HG03457 (cell line): ENCODE data around the gene SLC1A2.

Experiments used
- ATAC-seq: cut with Tn5 transposase; IDR thresholded peaks from one replicate; pipeline ENCODE4 v1.9.1; 2021; ENCODE audit warnings: moderate number of reproducible peaks; ENCODE audit not compliant: unreplicated experiment

The SLC1A2 gene

DNA sequence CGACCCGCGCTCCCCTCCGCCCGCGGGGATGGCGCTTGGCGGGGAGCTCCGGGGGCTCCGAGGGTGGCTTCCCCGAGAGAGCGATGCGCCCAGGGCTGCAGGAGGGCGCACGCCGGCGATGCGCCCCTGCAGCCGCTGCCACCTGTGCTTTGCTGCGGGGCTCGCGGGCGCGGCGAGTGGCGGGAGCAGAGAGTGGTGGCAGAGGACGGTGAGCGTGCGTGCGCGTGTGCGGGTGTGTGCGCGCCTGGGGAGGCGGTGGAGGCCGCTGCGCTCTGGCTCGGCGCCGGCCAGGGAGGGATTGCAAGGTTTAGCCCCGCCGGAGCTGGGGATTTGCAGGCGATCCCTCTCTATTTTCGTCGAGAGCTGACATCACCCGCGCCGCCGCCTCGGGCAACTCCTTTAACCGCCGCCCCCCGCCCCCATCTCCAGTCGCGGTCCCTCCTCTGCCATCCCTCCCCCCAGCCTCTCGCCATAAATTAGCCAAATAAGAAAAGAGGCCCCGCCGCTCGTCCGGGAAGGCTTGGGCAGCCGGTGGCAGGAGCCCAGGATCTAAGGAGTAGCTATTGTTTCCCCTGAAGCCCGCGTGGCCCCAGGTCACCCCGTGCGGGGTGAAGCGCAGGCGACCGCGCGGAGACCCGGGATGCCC is at the start of gene SLC1A2:
TSS of gene SLC1A2 (minus strand) at position 375 of the 646 bp plus-strand sequence. CDS start 592 bp downstream, outside the sequence.
- no peak for ATAC-seq

DNA sequence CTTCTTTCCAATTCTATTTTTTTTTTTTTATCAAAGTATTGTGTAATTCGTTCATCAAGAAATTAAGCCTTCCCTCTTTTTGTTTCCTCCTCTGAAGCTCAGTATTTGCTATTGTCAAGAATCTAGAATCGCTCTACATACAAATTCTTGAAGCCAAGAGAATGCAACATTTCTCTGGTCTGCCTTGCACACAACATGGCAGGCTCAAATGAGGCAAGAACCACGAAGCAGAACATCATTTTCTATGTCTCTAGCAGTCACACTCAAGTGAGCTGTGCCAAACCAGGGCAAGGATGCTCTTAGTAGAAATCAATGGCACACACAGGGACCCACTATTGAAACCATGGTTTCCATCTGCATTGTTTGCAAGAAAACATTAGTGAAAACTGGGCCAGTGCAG is 46.7 kb upstream of the SLC1A2 start:
- no peak for ATAC-seq

DNA sequence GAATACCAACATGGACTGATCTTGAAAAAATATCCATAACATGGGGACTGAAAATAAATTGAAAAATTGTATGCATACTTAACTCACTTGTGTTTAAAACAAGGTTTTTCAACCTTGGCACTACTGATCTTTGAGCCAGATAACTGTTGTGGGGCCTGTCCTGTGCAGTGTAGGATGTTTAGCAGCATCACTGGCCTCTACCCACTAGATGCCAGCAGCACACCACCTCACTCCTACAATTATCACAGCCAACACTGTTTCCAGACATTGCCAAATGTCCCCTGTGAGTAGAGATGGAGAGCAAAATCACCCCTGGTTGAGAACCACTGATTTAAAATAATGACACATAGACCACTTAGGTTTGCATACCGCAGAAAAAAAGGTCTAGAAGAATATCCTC is 45.0 kb upstream of the SLC1A2 start:
- ATAC-seq = no peak

DNA sequence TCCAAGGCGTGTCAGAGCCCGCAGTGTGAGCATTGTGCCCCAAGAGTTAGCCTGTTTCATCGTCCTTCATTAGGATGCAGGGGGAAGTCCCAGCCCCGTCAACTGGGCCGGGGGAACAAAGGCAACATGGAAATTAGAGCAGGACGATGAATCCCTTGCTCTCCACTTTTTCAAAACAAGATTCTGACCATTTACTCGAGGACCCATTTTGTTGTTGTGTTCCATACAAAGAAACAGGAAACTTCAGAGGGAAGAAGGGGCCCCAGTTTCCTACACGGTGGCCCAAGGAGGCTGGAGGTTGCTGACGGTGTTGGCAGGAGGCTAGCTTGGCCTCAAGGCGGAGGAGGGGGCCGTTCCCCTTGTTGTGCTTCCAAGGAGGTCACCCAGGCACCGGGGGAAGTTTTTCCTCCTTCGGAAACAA is 44.0 kb upstream of the SLC1A2 start:
- no peak for ATAC-seq

DNA sequence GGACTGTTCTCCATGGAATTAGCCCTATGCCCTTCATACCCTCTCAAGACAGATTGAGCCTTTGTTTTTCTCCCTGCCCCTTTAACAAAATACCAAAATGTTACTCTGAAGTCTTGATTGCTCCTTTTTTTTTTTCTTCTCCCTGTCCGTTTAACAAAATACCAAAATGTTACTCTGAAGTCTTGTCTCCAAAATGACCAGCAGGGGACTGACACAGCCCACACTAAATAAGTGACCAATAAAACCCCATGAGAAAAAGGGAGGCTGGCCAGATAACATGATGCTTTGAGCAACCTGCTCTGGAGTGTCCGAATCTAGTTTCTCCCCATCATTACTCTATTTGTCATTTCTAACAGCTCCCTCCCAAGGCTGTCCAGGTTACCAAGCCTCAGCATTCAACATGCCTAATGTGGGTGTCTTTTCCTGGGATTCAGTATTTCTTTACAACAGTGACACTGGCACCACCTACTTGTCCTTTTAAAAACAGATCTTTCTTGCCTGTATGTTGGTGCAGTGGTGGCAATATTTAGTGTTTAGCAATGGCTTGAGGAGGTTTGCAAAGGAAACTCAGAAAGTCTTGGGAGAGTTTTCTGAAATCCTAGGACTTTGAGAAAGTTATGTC is 42.7 kb upstream of the SLC1A2 start:
- ATAC-seq = no peak

DNA sequence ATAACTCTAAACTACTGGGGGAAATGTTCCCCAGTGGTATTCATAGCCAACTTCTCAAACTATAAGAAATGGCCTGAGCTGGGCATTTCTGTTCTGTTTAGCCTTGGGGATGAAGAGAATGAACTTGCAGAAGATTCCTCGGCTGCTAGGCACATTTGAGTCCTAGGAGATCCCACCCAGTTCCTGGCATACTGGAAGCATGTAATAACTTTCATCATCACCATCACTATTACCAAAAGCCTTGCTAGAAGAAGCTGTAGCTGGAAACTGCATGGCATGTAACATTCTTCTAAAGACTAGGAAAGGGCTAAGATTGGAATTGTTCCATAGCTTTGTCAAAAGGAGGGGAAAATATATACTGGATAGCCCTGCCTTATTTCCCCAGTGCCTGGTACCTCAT is 40.1 kb upstream of the SLC1A2 start:
- ATAC-seq = no peak

DNA sequence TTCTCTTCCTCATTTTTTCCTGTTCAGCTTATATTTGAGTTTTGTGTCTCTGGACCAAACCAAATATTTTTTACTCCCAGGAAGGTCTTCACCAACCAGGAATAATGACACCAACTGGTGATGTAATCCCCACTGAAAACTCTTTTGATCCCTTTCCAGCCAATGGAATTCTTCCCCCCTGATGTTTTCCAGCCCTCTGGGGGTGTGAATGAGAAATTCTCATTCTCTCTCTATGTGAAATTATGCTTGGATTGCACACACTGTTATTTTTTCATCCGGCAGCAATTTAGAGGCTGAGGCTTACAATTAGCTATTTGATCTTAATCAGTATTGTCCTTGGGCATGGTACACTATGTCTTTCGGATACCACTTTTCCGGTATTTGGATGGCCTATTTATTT is 39.5 kb upstream of the SLC1A2 start:
- ATAC-seq = no peak

DNA sequence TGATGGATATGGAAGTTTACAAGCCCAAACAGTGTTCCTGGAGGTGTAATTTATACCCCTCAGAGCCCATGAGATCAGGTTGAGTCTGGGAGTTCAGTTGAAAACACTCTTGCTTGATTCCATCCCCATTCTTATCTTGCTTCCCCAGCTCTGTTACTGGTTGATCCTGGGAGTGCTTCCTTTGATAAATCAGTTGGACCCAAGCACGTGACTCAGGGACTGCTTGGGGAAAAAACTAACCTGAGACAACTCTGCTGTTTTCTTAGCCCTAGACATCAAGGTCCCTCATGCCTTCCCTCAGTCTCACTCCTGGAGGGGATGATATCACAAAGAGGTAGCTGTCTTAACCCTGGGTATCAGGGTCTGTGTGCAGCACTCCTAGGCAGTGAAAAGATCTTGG is 35.0 kb upstream of the SLC1A2 start:
- no peak for ATAC-seq

DNA sequence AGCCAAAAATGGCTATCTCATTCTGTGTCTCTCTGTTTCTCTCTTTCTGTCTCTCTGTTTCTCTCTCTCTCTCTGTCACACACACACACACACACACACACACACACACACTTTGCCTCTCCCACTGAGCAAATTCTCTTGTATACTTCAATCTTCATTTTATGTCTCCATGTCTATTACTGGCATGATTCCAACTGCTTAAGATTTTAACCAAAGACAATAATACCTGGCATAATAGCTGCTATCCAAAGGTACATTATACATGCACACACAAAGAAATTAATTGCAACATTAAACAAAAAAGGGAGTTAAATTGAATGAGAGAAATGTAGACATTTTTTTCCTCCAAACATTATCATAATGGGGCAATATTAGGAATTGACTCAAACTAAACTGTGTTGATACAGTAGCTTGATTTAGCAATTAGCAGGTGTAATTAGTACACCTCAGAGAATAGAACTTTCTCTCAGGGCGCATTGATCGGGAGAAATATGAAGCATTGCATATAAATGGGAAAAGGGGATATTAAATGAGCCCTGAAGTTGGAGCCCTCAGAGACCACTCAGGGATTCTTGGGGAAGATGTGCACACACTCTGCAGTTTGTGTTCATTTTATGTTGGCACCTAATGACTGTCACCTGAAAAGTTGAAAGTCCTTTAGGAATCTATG is 17.4 kb upstream of the SLC1A2 start:
- no peak for ATAC-seq

DNA sequence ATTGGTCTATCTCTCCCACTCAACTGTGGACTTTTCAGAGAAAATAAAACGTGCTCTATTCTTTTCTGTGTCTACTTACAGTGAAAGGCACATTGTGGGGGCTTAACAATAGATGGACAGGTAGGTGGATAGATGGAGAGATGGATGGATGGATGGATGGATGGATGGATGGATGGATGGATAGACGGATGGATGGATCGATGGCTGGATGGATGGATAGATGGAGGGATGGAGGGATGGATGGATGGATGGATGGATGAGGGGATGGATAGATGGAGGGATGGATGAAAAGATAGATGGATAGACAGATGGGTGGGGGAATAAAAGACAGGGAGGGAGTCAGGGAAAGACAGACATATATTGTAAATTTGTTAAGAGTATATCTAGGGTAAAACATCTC is 14.2 kb upstream of the SLC1A2 start:
- no peak for ATAC-seq

DNA sequence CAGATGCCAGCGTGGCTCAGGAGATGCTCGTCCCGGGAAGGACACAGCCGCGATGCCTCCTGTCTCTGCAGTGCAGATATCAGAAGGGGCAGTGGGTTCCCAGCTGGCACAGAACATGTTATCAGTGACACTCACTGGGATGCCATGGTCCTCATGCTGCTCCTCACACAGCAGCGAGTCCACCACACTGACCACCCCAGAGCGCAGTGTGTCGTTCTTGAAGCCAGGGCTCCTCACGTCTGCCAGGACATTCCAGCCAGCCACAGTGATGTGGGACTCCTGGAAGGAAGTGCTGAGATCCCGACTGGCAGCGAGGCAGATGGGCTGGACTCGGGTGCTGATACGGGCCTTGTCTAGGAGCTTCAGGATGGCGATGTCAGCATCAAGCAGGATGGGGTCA is 13.1 kb upstream of the SLC1A2 start:
- ATAC-seq = no peak

DNA sequence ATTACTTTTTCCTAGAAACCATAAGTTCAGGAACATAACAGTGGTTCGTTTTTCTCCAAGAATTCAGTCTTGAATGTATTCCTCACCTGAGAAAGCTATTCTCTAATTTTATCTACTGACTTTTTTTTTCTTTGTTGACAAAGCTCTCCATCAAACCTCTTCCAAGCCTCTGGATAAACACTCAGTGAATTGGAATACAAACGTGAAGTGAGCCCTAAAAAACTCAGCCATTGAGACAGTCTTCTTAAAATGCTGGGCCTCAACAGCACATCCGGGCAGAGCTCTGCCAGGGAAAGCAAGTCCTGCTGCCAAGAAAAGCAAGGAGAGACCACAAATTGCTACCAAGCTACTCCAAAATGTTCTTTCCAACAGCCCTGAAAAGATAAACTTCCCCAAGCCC is 7.7 kb upstream of the SLC1A2 start:
- no peak for ATAC-seq

DNA sequence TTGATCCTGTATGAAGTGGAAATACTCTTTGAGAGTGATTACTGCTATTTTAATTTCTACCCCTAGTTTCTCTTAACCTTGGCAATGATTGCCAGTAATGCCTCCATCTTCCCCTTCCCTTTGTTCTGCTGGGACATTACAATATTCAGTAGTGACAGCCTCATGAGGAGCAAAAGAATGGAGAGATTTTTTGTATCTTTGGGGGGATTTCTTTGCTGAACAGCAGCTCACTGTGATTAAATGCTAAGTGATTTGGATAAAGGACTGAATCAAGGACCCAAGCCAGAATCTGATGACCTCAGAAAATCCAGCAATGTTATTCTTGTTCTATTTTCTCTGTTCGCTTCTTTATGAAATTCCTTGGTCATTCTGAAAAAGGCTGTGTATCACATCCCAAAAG is 7.0 kb upstream of the SLC1A2 start:
- ATAC-seq = no peak

DNA sequence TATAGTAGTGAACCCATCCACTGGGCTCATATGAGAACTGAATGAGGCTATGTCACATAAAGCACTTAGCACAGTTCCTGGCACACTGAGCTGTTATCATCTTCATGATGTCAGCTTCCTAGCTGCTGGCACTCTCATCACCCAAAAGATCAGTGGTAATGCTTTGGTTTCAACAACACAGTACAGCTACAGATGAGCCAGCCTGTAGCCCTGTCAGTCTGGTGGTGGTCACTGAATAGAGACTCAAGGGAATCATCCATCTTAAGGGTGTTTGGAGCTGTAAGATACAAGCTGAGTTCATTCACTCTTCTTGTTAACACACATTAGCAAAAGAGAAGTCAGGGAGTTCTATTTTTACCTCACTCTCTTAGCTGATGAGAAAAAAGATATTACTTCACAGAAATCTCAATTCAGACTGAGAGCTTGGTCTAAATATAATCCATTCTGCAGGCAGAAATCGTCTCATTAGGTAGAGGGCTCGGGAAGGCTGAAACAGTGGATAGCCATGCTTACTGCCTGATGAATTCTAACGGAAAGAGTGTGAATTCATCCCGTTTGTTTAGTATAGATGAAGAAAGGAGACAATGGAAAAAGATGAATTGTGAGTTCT is 6.3 kb upstream of the SLC1A2 start:
- ATAC-seq = no peak

DNA sequence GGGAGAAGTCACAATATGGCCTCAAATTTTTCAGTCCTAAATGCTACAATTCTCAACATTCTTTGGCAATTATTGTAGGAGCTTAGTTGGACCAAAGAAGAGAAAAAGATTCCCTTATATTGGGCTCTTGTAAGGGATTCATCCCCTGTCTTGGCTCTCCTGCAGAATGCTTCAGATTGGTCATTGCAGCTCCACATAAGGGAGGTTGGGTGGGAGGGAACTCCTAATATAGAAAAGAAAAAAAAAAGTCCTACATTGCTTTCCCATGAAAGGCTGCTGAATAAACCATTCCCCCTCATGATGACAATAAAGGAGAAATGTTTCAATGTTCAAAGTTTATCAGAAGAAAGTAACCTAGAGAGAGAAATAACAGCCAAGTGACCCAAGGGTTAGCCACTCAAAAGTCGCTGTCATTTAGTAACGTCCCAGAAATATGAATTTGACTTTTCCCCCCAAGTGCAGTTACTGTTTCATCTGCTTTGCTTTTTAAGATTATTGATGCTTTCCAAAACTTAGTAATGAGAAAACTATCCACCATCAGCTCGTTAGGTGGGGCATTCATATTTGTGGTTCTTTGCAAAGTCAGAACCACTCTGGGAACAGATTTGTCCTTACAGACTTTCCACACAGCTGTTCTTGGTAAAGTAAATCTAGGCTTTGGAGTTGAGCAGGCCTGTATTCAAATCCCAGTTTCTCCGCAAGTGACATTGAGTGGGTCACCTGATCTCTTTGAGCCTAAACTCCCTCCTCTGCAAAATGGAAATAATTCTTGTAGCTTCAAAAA is 5.0 kb upstream of the SLC1A2 start:
- ATAC-seq = no peak

DNA sequence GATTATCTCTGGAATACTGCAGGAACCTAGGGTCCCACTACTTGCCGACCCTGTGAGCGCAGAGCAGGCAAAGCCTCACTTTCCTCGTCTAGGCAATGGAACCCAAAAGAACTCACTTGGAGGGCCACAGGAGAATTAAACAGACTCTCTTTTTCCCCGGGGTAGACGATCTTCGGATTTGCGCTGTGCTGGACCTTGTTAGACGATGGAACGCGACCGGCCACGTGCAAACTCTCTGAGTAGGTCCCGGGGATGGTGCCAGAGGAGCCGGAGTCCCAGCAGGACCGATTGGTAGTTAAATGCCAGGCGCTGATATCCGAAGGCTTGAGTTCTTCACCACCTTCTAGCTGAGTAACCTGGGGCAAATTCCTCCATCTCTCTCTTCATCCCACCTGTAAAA is 1.0 kb upstream of the SLC1A2 start:
- ATAC-seq = no peak

DNA sequence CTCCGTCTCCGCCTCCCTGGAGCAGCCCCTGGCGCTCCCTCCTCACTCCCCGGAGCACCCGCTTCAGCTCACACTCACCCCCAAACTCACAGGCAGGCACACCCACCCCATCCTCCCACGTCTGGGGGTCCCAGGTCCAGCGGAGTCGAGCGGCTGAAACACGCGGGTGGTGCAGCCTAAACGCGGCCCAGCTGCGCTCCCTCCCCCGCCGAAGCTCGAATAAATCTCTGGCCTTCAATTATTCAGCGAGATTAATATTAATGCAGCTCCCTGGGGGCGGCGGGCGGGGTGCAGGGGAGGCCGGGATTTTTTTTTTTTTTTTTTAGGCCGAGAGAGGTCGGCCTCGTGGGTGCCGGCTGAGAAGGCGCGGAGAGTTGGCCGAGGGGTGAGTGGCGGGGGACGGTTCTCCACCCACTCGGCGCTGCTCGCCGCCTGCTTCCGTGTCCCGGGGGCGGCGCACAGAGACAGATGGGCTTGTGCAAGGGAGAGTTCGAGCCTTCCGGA is 524 bp upstream of the SLC1A2 start:
- ATAC-seq = no peak

DNA sequence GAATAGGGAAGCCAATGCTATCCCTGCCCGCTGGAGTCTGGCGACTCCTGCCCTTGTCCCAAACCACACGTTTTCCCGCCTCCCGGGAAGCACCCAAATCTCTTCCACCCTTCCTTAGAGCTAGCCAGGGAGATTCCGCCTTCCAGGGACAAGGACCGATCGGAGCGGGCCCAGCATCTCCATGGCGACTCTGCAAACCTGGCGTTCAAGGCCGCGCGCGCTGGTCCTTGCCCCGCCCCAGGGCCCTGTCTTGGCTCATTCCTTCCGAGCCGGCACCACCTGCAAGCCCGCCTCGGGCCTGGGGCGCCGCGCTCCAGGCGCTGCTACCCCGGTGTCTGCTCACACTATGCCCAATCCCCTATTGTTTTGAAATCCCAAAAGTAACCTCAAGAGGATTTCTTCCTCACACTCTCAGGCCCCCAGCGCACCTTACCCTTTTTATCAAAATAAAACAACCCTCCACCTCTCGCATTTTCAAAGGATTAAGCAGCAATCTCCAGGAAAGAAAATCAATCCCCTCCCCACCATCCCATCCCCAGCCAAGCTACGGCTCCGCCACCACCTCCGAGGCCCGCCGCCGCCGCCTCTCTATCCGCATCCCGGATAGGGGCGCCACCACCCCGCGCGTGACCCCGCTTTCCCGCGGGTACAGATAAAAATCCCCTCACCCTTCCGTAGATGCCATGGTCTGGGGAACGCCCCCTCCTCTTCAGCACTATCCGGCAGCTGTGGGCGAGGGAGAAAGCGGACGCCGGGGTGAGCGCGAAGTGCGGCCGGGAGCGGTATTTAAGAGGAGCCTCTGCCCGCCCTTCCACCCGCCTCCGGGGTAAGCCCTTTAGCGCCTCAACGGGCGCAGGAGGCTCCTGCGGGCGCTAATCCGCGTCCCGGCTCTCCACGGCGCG is 825 bp downstream of the SLC1A2 start:
- ATAC-seq = no peak

DNA sequence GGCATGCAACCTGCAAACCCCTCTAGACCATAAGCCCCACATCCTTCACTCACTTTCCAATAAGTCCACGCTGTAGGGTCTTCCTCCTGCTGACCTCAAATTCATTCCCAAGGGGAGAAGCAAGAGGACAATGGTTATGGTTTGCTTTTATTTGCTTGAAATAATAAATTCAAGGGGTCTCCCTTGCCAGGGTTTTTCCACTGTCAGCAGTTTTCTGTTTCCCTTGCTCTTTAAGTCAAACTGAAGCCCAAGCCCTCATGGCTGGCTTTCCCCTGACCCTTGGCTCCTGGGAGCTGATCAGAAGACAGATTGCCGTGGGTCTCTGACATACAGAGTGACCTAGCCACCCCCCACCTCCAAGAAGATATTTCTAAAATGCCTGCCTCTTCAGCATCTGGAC is 3.9 kb downstream of the SLC1A2 start:
- no peak for ATAC-seq

DNA sequence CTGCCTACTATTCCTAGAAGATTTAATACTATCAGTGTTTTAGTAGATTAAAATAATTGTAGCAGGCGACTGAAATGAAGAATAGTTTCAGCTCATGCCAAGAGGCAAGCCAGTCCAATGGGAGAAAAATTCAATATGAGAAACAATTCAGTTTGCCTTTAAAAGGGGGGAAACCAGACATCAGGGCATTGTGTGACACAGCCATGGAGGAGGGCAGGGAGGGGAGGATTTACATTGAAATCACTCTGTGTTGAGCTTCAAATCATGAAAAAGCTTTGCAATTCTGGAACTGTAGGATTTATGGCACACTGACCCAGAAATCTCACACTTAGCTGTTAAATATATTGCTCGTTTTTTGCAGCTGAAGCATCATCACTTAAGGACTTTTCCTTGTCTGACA is 4.6 kb downstream of the SLC1A2 start:
- no peak for ATAC-seq
